HK-2 (cell line): Measurements from ENCODE around the gene MYRIP.
"Not testable (repeated sequence)": the region's sequence is repeated elsewhere in the genome, so short reads cannot be mapped to it uniquely, and the experiment has no call there.

ENCODE experiments used
- DNase-seq: peaks from one replicate; pipeline ENCODE4 v3.0.0-alpha.2; 2018; ENCODE audit not compliant: unreplicated experiment

Gene MYRIP

DNA sequence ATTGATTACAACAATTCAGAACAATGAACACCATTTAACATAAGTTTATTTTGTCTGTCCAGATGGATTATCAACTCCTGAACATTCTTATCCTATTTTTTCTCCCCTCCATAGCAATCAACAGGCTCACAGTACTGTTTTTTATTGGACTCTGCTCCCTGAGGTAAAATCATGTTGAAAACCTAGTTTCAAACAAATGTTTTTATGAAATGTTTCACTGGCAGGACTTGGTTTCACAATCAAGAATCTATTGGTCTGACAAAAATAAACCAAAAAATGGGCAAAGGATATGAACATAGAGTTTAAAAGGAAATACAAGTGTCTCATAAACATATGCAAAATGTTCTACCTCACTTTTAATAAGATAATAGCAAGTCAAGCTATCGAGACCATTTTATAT lies 2.6 kb upstream of the MYRIP start:
- DNase-seq: no peak

DNA sequence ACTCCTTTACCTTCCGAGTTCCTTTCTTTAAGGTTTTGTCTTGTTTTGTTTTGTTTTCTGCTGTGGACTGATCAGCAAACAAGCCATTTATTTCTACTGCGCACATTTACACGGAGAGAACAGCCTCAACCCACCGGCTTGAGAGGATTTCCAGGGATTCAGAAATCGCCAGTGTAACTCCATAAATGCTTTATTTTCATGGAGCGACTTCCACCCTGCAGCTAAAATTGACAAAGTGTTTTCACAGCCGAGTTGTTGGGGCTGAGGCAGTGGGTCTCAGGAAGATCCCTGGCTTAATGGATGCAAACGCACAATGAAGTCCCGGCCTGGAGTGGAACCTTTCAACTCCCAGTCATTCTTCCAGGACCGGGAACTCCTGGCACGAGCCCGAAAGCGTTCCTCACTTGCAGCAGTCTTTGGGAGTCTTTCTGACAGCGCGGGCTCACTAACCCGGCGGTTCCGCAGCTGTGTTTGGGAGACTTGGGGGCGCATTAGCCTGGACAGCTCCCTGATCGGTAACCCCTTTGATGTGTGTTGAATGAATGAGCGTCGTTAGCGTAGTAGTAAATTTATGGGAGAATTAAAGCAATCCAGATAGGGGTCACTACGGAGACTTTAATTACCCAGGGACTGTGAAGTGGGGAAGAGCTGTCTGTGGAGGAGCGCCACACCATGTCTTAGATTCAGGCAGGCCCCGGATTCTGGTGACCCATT lies 785 bp upstream of the MYRIP start:
- DNase-seq: no peak

GRCh38 chr3:39809995-39810595 lies 686 bp downstream of the MYRIP start:
- no peak for DNase-seq

GRCh38 chr3:39810647-39811161 lies 1.3 kb downstream of the MYRIP start:
- DNase-seq: no peak

DNA sequence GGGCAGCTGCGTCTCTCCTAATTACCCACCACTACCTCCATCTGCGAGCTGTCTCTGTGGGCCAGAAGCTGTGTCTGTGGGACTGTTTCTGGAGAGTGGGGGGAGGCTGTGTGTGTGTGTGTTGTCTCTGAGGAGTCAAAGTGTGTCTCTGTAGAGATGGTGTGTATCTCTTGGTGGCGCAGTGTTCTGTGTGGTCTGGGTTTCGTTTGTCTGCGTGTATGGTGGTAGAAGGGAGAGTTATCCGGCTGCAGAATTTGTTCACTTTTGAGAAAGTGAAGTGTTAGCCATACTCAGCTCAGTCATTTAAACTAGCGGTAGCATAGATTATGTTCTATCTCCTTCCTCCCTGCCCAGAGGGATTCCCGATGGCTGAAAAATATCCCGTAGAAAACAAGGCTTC lies 2.2 kb downstream of the MYRIP start:
- no peak for DNase-seq

- no peak for DNase-seq
Observed at GRCh38 chr3:39812537-39812936, 3.1 kb downstream of the MYRIP start.

GRCh38 chr3:39814007-39814406 lies 4.6 kb downstream of the MYRIP start:
- no peak for DNase-seq

DNA sequence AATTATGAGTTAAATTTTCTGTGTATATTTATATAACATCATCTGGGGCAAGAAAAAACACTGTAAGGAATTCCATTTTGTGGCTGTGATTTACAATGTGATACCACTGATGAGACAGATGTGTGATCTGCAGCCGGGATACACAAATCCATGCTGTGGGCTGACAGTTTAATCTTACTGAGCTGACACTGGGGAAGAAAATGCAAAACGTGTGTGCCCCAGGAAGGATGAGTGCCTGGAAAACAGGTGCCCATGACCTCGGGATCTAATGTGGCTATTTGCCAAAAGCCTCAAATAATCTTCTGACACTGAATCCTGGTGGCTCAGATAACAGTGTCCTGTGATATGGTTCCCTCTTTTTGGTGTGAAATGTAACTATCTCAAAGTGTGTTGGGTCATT lies 10.5 kb downstream of the MYRIP start:
- no peak for DNase-seq

DNA sequence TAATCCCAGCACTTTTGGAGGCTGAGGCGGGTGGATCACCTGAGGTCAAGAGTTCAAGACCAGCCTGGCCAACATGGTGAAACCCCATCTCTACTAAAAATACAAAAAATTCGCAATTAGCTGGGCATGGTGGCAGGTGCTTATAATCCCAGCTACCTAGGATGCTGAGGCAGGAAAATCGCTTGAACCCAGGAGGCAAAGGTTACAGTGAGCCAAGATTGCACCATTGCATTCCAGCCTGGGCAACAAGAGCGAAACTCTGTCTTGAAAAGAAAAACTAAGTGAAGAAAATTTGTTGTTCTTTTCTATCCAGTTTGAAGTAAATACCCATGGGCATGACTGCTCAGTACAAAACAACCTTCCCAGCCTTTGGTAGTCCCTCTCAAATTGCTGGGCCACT lies 24.4 kb downstream of the MYRIP start:
- not testable (repeated sequence) for DNase-seq

DNA sequence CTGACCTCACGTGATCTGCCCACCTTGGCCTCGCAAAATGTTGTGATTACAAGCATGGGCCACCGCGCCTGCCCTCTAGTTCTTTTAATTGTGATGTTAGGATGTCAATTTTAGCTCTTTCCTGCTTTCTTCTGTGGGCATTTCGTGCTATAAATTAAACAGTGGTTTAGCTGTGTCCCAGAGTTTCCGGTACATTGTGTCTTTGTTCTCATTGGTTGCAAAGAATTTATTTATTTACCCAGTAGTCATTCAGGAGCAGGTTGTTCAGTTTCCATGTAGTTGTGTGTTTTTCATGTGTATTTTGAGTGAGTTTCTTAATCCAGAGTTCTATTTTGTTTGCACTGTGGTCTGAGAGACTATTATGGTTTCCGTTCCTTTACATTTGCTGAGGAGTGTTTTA lies 30.1 kb downstream of the MYRIP start:
- no peak for DNase-seq

- DNase-seq: no peak
Observed at GRCh38 chr3:39843440-39843839, 34.0 kb downstream of the MYRIP start.

DNA sequence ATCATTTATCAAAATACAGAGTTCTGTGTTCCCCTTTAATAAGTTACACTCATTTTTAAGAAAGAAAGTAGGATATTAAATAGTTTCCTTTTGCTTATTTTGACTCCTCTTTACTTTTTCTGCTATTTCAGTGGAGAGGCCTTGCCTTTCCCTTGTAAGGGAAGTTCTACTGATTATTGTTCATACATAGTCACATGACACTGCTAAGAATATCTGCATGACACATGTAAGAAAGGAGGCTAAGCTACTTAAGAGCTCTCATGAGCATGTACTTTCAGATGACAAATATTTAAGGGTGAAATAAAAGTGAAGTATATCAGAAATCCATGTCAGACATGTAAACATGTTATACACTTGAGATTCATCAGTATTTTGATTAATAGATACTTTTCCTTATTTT lies 39.0 kb downstream of the MYRIP start:
- DNase-seq: no peak

GRCh38 chr3:39849992-39850715 lies 40.7 kb downstream of the MYRIP start:
- no peak for DNase-seq

- no peak for DNase-seq
Observed at GRCh38 chr3:39850716-39851032, 41.3 kb downstream of the MYRIP start.

DNA sequence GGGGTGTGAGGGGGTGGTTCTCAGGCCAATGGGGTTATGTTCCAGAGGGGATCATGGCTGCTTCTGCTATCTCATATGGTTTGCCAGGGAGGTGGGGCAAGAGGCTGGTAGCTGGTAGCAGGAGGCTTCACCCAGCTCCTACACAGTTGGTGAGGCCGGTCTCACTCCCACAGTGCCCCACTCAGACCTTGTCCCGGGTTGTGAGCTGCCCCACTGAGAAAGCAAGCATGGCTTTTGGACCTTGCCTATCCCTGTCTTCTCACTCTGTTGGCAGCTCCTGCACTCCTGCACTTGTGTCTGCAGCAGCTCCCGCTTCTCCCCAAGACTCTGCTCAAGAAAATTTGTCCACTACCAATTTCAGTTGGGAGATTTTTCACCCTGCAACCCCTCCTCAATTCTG lies 46.1 kb downstream of the MYRIP start:
- DNase-seq: no peak

DNA sequence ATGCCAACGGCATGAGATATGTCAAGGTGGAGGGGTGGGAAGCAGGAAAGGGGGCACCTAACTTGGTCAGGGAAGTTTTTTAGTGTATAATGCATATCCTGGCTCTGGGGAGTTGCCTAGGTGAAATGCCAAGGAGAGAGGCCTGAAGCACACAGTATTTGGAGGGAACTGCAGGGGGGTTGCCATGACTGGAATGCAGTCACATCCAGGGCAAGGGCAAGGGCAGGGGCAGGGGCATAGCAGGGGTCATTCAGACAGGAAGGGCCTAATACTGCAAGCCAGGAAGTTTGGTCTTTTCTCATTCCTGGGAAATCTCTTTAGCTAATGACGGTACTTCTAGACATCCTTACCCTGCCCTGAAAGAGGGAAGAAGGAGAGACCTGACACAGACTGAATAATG lies 60.5 kb downstream of the MYRIP start:
- no peak for DNase-seq

DNA sequence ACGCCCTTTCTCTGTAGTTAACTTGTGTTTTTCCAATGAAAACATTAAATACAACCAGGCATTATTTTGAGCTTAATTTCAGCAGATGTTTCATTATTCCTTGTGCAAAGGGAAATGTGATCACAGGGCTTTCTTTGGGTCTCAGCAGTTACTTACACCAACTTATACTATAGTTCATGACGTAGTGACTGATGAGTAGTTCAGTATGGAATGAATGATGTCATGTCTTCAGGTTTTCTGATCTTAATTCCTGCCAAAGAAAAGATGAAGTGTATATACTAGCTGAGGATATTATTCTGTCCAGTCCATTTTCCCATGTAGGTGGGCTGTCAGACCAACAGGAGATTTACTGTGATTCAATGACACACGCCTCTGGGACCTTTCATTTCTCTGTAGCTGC lies 61.3 kb downstream of the MYRIP start:
- no peak for DNase-seq

DNA sequence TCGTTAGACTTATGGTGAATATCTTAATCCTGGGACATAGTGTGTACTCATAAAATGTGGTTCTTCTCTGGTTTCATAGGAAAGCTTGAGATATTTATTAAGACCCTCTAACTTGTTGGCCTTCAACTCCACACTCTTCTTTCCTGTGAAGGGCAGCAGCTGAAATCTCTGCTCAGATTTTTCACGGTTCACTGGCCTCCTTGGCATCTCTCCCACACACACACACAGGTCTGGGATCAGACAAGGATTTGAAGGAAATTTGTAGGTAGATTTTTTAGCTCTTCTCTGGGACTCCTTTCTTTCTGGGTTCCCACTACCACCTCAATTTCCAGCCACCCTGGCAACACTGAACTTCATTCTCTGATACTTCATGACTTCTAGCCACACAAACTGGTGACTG lies 70.2 kb downstream of the MYRIP start:
- DNase-seq: no peak

GRCh38 chr3:39882111-39882510 lies 72.7 kb downstream of the MYRIP start:
- DNase-seq: no peak

DNA sequence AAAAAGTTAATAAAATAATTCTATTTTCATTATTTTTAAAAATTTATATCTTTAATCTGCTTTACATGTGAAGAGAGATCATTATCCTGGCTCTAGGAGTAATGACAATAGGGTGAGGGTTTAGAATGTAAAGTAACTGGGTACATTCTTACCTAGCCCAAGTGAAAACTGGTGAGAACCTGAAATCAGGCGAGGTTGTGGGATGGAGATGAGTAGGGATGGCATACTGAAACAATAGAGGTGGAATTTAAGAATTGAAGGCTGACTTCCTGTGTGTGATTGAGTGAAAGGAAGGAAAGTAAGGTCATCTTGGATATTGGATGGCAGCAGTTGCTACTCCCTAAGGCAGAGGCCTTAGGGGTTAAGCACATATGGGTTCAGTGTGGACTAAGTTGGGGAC lies 82.7 kb downstream of the MYRIP start:
- DNase-seq: no peak

GRCh38 chr3:39896184-39896583 lies 86.8 kb downstream of the MYRIP start:
- DNase-seq: no peak

- DNase-seq: no peak
Observed at GRCh38 chr3:39900462-39901002, 91.1 kb downstream of the MYRIP start.

GRCh38 chr3:39903253-39903652 lies 93.8 kb downstream of the MYRIP start:
- DNase-seq: no peak
